ENCODE data around the gene TMEM209.
"Not testable (repeated sequence)": the region's sequence is repeated elsewhere in the genome, so short reads cannot be mapped to it uniquely, and the experiment has no call there.

The TMEM209 gene

DNA sequence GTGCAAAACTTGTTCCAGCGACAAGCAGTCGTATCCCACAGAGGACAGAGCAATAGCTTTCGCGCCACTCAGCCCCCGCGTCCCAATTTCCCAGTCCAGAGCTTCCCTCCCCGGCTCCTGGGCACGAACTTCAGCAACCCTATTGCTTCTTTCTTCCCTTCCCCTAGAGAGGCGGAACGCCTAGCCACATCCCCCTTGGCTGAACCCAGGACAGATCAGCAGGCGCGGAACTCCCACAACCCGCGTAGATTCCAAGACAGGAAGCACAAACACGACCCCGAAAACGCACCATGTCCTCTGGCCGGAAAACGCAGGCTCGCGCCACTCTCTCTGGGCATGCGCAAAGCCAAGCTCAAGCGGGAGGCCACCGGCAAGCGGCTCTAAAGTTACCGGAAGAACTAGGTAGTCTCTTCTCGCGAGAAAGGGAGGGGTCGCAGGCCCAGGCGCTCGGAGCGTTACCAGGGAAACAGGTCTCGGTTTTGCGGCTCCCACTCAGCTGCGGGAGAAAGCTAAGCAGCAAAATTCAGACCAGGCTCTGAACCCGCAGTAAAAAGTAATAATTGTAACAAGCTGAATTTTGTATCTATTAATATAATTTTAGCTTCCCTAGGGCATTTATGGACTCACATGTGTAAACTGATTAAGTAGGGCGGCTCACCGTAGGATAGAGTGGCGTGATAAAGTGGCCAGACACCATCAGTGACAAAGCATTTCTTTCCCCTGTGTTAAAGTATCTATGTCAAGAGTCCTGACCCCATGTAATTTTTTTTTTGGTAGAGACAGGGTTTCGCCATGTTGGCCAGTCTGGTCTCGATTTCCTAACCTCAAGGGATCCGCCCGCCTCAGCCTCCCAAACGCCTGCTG, at the start of gene TMEM209:
Gene TMEM209, minus strand, starts transcription at position 323 of the 864 bp plus-strand sequence. Its CDS starts 31 bp downstream, at position 292.
- peak; percentile 91 for DNase-seq

DNA sequence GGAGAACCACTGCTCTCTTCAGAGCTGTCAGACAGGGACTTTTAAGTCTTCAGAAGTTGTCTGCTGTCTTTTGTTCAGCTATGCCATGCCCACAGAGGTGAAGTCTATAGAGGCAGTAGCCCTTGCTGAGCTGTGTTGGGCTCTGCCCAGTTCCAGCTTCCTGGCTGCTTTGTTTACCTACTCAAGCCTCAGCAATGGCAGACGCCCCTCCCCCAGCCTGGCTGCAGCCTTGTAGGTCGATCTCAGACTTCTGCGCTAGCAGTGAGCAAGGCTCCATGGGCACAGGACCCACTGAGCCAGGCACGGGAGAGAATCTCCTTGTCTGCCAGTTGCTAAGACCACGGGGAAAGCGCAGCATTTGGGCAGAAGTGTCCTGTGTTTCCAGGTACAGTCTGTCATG, 49.3 kb upstream of the TMEM209 start:
- DNase-seq = no peak

GRCh38 chr7:130249626-130250025, 44.4 kb upstream of the TMEM209 start:
- not testable (repeated sequence) for DNase-seq

GRCh38 chr7:130248842-130249241, 43.6 kb upstream of the TMEM209 start:
- not testable (repeated sequence) for DNase-seq

- DNase-seq = not testable (repeated sequence)
Measured at GRCh38 chr7:130246491-130246890, 41.3 kb upstream of the TMEM209 start.

DNA sequence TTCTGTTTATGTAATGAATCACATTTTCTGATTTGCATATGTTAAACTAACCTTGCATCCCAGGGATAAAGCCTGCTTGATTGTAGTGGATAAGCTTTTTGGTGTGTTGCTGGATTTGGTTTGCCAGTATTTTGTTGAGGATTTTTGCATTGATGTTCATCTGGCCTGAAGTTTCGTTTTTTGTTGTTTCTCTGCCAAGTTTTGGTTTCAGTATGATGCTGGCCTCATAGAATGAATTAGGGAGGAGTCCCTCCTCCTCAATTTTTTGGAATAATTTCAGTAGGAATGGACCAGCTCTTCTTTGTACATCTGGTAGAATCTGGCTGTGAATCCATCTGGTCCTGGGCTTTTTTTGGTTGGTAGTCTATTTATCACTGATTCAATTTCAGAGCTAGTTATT, 38.3 kb upstream of the TMEM209 start:
- not testable (repeated sequence) for DNase-seq

- peak; percentile 53 for DNase-seq
Measured at GRCh38 chr7:130242198-130243014, 37.2 kb upstream of the TMEM209 start.

GRCh38 chr7:130240240-130240639, 35.0 kb upstream of the TMEM209 start:
- DNase-seq = no peak

GRCh38 chr7:130236361-130236760, 31.2 kb upstream of the TMEM209 start:
- not testable (repeated sequence) for DNase-seq

GRCh38 chr7:130234078-130234477, 28.9 kb upstream of the TMEM209 start:
- DNase-seq = no peak

DNA sequence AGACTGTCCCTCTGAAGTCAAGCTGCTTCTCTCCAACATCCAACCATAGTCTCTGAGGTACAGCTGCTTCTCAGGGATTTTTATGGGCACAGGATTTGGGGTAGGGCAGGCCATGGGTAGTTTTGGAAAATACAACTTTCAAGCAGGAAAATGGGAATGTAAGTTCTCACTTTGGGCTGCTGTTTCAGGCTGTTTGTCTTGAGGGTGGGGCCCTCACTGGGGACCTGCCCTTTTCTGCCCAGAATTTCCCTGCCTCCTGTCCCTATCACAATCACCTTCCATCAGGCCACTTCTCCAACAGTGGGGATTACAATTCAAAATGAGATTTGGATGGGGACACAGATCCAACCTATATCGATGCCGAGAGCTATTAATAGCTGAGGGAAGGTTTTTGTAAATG, 27.0 kb upstream of the TMEM209 start:
- DNase-seq = no peak

DNA sequence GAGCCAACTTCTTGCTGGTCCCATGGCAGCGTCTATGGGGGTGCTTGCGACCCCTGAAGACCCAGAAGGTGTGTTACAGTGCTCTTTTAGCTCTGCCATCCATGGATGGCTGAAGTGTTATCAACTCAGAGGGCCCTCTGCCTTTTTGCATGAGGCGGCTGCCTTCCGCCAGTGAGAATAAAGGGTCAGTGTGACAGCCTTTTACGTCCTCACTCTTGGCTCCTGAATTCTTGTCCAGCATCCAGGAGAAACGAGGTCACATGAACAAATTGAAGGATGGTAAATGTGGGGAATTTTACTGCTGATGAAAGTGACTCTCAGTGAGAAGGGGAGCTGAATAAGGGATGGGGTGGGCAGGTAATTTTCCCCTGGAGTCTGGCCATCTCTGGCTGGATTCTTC, 26.6 kb upstream of the TMEM209 start:
- no peak for DNase-seq

DNA sequence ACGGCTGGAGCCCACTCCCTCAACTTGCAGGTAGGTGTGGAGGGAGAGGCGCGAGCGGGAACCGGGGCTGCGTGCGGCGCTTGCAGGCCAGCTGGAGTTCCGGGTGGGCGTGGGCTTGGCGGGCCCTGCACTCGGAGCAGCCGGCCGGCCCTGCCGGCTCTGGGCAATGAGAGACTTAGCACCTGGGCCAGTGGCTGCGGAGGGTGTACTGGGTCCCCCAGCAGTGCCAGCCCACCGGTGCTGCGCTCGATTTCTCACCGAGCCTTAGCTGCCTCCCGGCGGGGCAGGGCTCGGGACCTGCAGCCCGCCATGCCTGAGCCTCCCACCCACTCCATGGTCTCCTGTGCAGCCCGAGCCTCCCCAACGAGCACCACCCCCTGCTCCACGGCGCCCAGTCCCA, 24.8 kb upstream of the TMEM209 start:
- not testable (repeated sequence) for DNase-seq

- no peak for DNase-seq
Measured at GRCh38 chr7:130228840-130229502, 23.8 kb upstream of the TMEM209 start.

- DNase-seq = no peak
Measured at GRCh38 chr7:130227883-130228575, 22.8 kb upstream of the TMEM209 start.

DNA sequence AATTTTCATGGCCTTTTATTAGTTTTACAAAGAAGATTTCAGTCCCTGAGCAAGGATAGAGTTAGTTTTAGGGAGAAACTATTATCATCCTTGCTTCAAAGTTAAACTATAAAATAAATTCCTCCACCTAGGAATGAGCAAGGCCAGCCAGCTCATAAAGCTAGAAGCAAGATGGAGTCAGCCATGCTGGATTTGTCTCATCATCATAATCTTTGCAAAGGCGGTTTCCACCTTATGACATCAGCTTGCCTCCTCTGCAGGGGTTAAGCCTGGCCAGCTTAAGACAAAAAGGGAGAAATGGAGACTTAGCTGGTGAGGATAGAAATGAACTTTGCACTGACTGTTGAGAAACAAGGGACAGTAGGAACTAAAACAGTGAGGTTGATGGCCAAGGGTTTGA, 21.1 kb upstream of the TMEM209 start:
- no peak for DNase-seq

DNA sequence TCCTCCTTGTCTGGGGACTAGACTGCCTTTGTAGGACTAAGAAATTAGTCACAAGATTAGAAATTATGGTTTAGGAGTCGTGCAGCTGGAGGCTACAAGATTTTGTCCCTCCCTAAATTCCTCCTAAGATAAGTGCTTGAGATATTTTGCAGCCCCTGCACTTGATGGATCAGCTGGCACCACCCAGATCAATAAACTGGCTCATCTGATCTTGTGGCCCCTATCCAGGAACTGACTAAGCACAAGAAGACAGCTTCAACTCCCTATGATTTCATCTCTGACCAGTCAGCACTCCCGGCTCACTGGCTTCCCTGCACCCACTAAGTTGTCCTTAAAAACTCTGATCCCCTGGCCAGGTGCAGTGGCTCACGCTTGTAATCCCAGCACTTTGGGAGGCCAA, 19.7 kb upstream of the TMEM209 start:
- not testable (repeated sequence) for DNase-seq

GRCh38 chr7:130224210-130224609, 19.0 kb upstream of the TMEM209 start:
- no peak for DNase-seq

GRCh38 chr7:130223646-130224045, 18.4 kb upstream of the TMEM209 start:
- DNase-seq = no peak

DNA sequence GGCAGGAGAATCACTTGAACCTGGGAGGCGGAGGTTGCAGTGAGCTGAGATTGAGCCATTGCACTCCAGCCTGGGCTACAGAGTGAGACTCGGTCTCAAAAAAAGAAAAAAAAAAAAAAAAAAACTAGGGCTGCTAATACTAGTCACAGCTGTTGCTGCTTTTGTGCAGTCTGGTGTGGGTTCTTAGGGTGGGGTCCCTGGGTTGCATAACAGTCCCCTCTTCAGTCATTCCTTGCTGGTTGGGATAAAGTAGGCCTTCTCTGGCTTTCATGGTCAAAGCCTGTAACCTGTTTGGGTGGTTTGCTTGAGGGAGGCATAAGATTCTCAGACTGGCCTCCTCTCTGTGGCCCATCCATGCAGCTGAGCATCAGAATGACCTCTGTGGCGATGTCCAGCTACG, 16.5 kb upstream of the TMEM209 start:
- no peak for DNase-seq

- DNase-seq = no peak
Measured at GRCh38 chr7:130219871-130220270, 14.7 kb upstream of the TMEM209 start.

- no peak for DNase-seq
Measured at GRCh38 chr7:130218806-130219620, 13.8 kb upstream of the TMEM209 start.

All from NCI-H2029 treated with DMSO at 0.1 percent for 48 hours (cell line).